Muscle of leg (tissue), 11 donors: Measurements from ENCODE around the gene EZR. TPM values are rescaled to one million over a fixed set of nuclear protein-coding genes. Genes with fewer than 3 reads are reported as not detected.

Experiments
- DNase-seq: peaks from one replicate; pipeline ENCODE4 v3.0.0; 2013
- H3K27ac ChIP-seq: one replicate; pipeline ENCODE4 v1.5.1; 2013; ENCODE audit warnings: mild to moderate bottlenecking, low read length, control low read depth
- H3K27me3 ChIP-seq: one replicate; pipeline ENCODE4 v1.6.1; 2013; ENCODE audit warnings: low read length; ENCODE audit not compliant: control insufficient read depth, insufficient read depth
- H3K36me3 ChIP-seq: one replicate; pipeline ENCODE4 v1.6.1; 2013; ENCODE audit warnings: low read length; ENCODE audit not compliant: control insufficient read depth, insufficient read depth
- H3K4me1 ChIP-seq: one replicate; pipeline ENCODE4 v1.6.1; 2013; ENCODE audit warnings: low read length; ENCODE audit not compliant: control insufficient read depth, insufficient read depth
- H3K4me3 ChIP-seq: one replicate; pipeline ENCODE4 v1.5.1; 2013; ENCODE audit warnings: low read length, control low read depth
- H3K9me3 ChIP-seq: replicated peaks from 2 replicates; pipeline ENCODE4 v1.6.1; 2013; ENCODE audit warnings: low read depth, low read length; ENCODE audit not compliant: control insufficient read depth
- WGBS: methylation state at CpG from one replicate; pipeline ENCODE4 v1.1.5; 2013; ENCODE audit warnings: missing lambda C conversion rate; ENCODE audit not compliant: insufficient coverage; 5-methylcytosine and 5-hydroxymethylcytosine counted together
- polyA plus RNA-seq, 8 donors: library from polyadenylated mRNA; unstranded; fragments of 120-200 nt; gene quantifications; one replicate each; pipeline versions ENCODE4 v1.2.1 to v1.2.3, GENCODE V29; 2013; ENCODE audit warnings: inconsistent platforms in 1 of 8, low replicate concordance in 1 of 8; ENCODE audit not compliant: insufficient read length in 8 of 8, insufficient read depth in 1 of 8
- total RNA-seq: library from RNA; stranded (reverse); fragments of 120-200 nt; gene quantifications from one replicate; pipeline ENCODE4 v1.2.4, GENCODE V29; 2013

EZR gene
- total and polyA plus RNA-seq, 9 donors, result 23.3 to 58.5 (median 37.8) TPM

DNA sequence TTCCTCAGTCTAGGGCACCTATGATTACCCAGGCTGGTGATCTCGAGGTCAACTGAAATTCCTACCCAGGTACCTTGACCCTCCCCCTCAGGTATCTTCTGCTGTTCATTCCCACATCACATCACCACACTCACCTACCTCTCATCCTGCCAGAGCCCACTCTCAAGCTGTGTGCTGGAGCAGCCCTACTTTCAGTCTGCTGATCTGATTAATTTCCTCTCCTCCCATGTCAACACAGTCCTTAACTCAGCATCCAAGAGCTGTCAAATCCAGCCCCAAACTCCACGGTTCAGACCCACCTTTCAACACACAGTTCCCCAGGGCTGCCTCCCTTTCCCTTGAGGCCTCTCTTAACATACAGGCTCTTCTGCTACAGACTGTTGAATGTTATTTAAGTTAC is 42.4 kb downstream of the EZR start:
- Histone ChIP-seq H3K9me3 (no peaks in the 10 kb centered on the region), H3K4me1 (peaks cover 16% of the 10 kb centered on the region), H3K36me3 (peaks cover 60% of the 10 kb centered on the region), H3K4me3 (no peak overlapping the region), H3K27ac (no peak overlapping the region), H3K27me3 (no peaks in the 10 kb centered on the region)
- DNase-seq, result no peak
- 100% methylated on average over 1 of the region's 2 CpGs for WGBS

DNA sequence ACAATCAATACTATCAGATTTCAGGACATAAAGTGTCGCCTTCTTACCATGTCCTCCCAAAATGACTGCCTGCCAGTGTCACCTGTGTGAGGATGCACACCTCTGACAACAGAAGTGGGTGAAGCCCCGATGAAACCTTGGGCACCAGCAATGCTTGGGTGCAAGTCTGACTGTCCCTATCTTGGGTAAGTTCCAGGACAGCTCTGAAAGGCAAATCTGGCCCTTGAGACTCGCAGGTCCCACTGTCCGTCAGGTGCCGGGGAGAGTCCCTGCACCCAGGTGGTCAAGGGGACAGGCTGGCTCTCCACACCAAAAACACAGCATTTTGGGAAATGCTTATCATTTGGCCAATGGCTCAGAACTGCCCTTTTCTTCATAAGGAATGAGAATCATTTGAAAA is 43.3 kb downstream of the EZR start:
- WGBS, result 94% methylated on average over 5 of the region's 5 CpGs
- peaks cover 62% of the 10 kb centered on the region for H3K36me3 ChIP-seq
- H3K4me3 ChIP-seq, result no peak overlapping the region
- H3K4me1 ChIP-seq, result peaks cover 20% of the 10 kb centered on the region
- DNase-seq, result no peak
- no peaks in the 10 kb centered on the region for H3K9me3 ChIP-seq
- no peak overlapping the region for H3K27ac ChIP-seq
- H3K27me3 ChIP-seq, result no peaks in the 10 kb centered on the region

DNA sequence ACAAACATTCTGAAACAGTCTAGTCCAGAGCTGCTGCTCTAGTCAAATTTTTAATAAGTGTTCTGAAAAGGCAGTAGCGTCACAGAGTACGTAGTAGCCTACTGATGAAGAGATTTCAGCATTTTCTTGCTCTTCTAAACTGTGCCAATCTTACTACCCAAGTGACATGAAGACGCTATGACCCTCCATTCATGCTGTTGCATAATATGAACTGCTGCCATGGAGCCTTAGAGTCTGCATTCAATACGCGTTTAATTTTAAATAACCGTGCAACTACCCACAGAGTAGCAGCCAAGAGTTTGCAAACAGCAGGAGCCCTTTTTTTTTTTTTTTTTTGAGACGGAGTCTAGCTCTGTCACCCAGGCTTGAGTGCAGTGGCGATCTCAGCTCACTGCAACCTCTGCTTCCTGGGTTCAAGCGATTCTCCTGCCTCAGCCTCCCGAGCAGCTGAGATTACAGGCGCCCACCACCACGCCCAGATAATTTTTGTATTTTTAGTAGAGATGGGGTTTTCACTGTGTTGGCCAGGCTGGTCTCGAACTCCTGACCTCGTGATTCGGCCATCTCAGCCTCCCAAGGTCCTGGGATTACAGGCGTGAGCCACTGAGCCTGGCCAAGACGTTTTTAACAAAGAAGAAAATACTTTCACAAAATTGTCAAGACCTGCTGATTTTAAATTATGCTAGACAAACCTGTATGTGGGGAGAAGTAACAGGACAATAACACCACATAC is 44.3 kb downstream of the EZR start:
- peaks cover 29% of the 10 kb centered on the region for H3K4me1 ChIP-seq
- 100% methylated on average over 3 of the region's 17 CpGs for WGBS
- no peaks in the 10 kb centered on the region for H3K27me3 ChIP-seq
- H3K27ac ChIP-seq, result no peak overlapping the region
- DNase-seq, result no peak
- H3K36me3 ChIP-seq, result peaks cover 66% of the 10 kb centered on the region
- no peaks in the 10 kb centered on the region for H3K9me3 ChIP-seq
- H3K4me3 ChIP-seq, result no peak overlapping the region

DNA sequence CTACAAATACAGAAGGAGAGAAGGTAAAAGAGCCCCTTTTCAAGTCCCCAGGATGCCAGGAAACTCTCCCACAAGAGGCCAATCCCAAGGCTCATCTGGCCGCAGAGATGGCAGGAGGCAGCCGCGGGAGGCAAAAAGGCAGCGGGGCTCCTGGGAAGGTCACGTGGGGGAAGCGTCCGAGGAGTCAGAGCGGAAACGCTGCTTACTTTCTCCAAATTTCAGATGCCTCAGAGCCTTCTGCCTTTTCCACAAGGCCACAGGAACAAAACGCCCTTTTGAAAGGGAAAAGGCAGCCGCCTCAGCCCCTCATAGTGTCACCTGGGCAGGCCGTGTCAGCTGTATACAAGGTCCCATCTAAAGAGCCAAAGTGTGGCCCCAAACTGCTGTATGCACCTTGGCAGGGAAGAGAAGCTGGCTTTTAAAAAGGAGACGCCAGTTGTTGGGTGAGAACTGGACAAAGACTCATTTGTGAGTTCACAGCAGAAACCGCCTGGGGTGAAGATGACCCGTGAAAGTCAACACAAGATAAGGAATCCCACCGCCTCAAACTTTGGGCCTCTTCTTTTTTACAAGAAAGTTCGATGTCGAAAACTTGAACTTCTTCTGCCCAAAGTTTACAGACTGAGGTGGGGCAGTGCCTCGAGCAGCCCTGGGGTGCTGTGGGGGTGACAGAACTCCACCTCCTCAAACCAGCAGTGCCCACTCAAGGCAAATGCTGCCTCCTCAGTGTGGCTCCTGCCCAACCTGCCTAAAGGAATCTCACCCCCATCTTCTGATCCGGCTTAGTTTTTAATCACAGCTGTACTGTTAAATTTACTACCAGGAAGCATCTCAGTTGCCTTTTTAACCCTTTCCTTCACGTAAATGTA is 45.4 kb downstream of the EZR start:
- Histone ChIP-seq H3K4me3 (no peak overlapping the region), H3K4me1 (peaks cover 40% of the 10 kb centered on the region), H3K9me3 (no peaks in the 10 kb centered on the region), H3K27ac (no peak overlapping the region), H3K36me3 (peaks cover 71% of the 10 kb centered on the region), H3K27me3 (no peaks in the 10 kb centered on the region)
- DNase-seq, result no peak
- 70% methylated on average over 10 of the region's 21 CpGs for WGBS

DNA sequence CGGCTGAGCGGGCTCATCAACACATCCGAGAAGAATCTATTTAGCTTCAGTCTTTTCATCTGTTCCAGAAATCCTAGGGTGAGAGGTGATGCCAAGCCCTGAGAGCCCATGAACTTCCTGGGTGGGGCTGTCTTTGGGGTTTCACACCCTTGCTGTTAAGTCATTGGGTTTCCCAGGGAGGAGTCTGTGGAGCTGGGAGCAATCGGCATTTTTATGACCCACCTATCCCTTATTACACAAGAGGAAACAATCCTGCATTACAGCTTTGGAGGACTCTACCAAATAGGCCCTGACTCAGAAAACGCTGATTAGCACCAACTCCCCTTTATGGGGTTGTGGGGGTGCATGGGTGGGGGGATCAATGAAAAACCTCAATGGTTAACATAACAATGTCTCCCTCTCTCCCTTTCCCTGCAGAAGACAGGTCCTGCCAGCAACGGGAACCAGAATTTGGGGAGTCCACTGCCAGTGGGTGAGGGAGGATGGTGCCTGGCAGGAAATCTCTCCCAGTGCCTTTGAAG is 46.3 kb downstream of the EZR start:
- peaks cover 44% of the 10 kb centered on the region for H3K4me1 ChIP-seq
- no CpG with 5 or more reads among the region's 6 CpGs for WGBS
- peaks cover 77% of the 10 kb centered on the region for H3K36me3 ChIP-seq

DNA sequence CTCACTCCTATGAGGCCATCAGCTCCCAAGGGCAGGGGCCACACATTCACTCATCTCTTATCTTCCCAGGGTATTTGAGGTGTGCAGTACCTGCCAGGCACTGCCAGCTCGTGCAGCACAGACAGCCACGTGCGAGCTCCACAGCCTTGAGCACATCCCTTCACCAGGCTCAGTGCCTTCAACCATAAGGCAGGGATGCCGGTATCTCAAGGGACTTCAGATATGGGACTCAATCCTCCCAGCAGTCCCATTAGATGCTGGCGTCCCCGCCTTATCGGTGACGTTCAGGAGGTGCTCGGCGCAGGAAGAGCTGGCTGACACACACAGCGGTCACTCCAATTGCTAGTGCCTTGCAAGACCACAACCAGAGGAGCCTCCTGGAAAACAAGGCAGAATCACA is 47.0 kb downstream of the EZR start:
- DNase-seq, result no peak
- H3K36me3 ChIP-seq, result peaks cover 78% of the 10 kb centered on the region
- no peak overlapping the region for H3K4me3 ChIP-seq
- H3K27me3 ChIP-seq, result no peaks in the 10 kb centered on the region
- 91% methylated on average over 11 of the region's 11 CpGs for WGBS
- H3K9me3 ChIP-seq, result no peaks in the 10 kb centered on the region
- H3K27ac ChIP-seq, result no peak overlapping the region
- peaks cover 44% of the 10 kb centered on the region for H3K4me1 ChIP-seq

More for the DNA sequence above, 46.3 kb downstream of the EZR start:
- no peak for DNase-seq
- Histone ChIP-seq H3K27me3 (no peaks in the 10 kb centered on the region), H3K9me3 (no peaks in the 10 kb centered on the region), H3K27ac (no peak overlapping the region), H3K4me3 (no peak overlapping the region)

DNA sequence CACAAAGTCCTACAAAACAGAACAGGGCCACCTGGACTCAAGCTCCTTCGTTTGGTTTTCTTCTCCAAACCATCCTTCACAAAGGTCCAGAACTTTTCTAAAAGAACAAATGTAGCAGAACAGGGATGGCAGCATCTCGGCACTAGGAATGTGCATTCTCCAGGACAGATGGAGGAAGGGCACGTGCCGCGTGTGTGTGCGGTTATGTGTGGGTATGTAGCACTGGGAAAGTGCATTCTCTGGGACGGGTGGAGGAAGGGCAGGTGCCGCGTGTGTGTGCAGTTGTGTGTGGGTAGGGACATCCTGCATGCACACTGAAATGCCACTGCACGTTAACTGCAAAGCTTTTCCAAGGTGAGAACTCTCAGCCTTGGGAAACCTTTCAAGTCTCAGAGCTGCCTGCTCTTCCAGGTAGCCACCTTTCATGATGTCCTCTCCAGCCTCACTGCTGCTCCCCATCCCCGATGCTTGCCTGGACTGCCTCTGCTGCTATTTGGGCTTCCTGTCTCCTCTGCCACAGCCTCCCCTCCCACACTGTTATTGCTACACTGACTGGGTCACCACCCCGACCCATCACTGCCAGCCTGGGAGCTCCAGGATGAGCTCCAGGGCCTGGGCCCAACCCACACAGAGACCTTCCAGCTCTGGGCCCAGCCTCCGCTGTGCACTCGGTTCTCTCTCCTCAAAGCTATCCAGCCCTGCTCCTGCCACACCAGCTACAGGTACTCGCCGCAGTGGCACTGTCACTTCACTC is 47.6 kb downstream of the EZR start:
- Histone ChIP-seq H3K4me3 (no peak overlapping the region), H3K27ac (no peak overlapping the region), H3K36me3 (peaks cover 78% of the 10 kb centered on the region), H3K4me1 (peaks cover 44% of the 10 kb centered on the region), H3K9me3 (no peaks in the 10 kb centered on the region), H3K27me3 (no peaks in the 10 kb centered on the region)
- WGBS, result 89% methylated on average over 16 of the region's 16 CpGs
- no peak for DNase-seq

DNA sequence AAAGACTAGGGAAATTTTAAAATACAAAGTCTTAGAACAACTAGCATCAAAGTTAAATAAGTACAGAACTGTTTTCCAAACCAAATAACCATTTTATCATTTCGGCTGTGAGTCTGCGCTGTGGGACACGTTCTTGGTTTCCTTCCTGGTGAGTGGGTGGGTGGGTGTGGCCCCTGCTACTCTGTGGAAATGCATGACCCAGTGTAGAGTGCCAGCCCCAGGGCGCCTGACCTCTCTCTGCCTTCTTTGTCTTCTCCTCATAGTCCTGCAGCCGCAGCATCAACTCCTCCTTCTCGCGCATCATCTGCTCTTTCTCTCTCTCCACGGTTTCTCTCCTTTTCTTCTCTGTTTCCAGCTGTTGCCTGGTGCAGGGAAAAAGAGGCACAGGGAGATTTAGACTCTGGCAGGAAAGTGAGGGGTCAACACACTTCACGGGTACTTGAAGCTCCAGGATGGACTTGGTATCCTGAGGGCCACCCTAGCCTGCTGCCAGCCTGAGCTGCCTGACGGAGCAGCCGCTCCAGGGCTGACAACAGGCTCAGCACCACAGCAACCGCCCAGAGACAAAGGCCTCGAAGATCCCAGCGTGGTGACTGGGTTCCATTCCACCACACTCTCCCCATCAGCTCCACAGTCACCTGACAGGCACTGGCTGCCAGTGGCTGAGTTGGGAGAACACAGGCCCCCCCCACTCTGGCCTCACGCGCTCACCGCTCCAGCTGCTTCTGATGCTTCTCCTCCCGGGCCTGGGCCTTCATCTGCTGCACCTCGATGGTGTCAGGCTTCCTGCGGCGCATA is 48.4 kb downstream of the EZR start:
- peak; percentile 49 for DNase-seq
- H3K9me3 ChIP-seq, result no peaks in the 10 kb centered on the region
- WGBS, result 87% methylated on average over 13 of the region's 21 CpGs
- peak overlapping the region; percentile 15 for H3K27ac ChIP-seq
- no peak overlapping the region for H3K4me3 ChIP-seq
- H3K4me1 ChIP-seq, result peaks cover 44% of the 10 kb centered on the region
- no peaks in the 10 kb centered on the region for H3K27me3 ChIP-seq
- H3K36me3 ChIP-seq, result peaks cover 77% of the 10 kb centered on the region

DNA sequence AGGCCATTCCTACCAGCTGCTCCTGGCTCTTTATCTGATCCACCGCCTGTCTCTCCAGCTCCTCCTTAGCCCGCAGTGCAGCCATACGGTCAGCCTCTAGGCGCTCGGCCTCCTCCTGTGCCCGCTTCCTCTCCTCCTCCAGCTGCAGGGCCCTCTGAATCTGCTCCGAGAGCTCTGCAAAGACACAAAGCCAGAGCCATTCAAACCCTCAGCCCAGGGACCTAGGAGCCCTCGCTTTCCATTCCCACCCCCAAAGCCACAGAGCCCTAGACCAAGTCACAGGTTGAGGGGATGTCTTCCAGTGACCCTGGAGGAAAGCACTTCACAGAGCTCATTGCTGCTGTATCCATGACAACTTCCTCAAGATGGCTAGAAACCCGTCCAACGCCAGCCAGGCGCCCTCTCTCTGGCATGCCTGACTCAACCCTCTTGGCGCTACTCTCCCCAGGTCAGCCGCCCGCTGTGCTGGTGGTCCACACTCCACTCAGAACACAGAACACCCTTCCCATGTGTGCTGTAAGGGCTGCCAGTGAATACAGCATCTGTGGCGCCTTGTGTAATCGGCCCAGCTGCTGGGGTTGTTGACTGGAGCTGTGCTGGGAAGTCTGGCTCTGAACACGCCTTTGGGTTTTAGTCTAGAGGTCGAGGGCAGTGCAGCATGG is 49.3 kb downstream of the EZR start:
- H3K36me3 ChIP-seq, result peaks cover 77% of the 10 kb centered on the region
- H3K4me3 ChIP-seq, result no peak overlapping the region
- WGBS, result 74% methylated on average over 16 of the region's 18 CpGs
- peaks cover 44% of the 10 kb centered on the region for H3K4me1 ChIP-seq
- peak overlapping the region; percentile 44 for H3K27ac ChIP-seq
- H3K27me3 ChIP-seq, result no peaks in the 10 kb centered on the region
- H3K9me3 ChIP-seq, result no peaks in the 10 kb centered on the region
- DNase-seq, result peak; percentile 84
